Measurements from ENCODE around the gene SUB1.

SUB1 gene

GRCh38 chr5:32597041-32597629 lies 11.8 kb downstream of the SUB1 start:
- no peak for TF ChIP-seq CTCF (IDR thresholded peaks at IDR 0.05; ENCODE audit: low read depth, low read length)

GRCh38 chr5:32598260-32598937 lies 13.0 kb downstream of the SUB1 start:
- no peak for TF ChIP-seq CTCF (IDR thresholded peaks at IDR 0.05; ENCODE audit: low read depth, low read length)
- H3K4me3 ChIP-seq (ENCODE audit: low read depth, low read length): no peak overlapping the region

More at GRCh38 chr5:32597041-32597629, 11.8 kb downstream of the SUB1 start:
- no peak overlapping the region for H3K4me3 ChIP-seq (ENCODE audit: low read depth, low read length)

GRCh38 chr5:32598997-32599549 lies 13.7 kb downstream of the SUB1 start:
- no peak for TF ChIP-seq CTCF (IDR thresholded peaks at IDR 0.05; ENCODE audit: low read depth, low read length)
- no peak overlapping the region for H3K4me3 ChIP-seq (ENCODE audit: low read depth, low read length)

- H3K4me3 ChIP-seq (ENCODE audit: low read depth, low read length): no peak overlapping the region
- no peak for TF ChIP-seq CTCF (IDR thresholded peaks at IDR 0.05; ENCODE audit: low read depth, low read length)
These were observed 14.8 kb downstream of the SUB1 start for GRCh38 chr5:32600054-32600622.

GRCh38 chr5:32601623-32602295 lies 16.4 kb downstream of the SUB1 start:
- no peak overlapping the region for H3K4me3 ChIP-seq (ENCODE audit: low read depth, low read length)
- no peak for TF ChIP-seq CTCF (IDR thresholded peaks at IDR 0.05; ENCODE audit: low read depth, low read length)

- no peak for TF ChIP-seq CTCF (IDR thresholded peaks at IDR 0.05; ENCODE audit: low read depth, low read length)
These were observed 17.5 kb downstream of the SUB1 start for GRCh38 chr5:32602906-32603305.

More at GRCh38 chr5:32602906-32603305, 17.5 kb downstream of the SUB1 start:
- no peak overlapping the region for H3K4me3 ChIP-seq (ENCODE audit: low read depth, low read length)

Measured in WI38 (cell line).